ENCODE data around the gene DNAJA3. TPM values are rescaled to one million over a fixed set of nuclear protein-coding genes. Genes with fewer than 3 reads are reported as not detected.

Gene DNAJA3
- total and polyA plus RNA-seq, 4 experiments from 2014 or later = 52.4 to 71.1 (median 61.5) TPM

Other genes starting within 250 kb of the DNAJA3 start
- gene SRL, start 183.8 kb upstream of the DNAJA3 start, total RNA-seq = not detected
- gene SRL, start 183.8 kb upstream of the DNAJA3 start, polyA plus RNA-seq = not detected
- 10 to 100 TPM; 25.2 to 27.3 TPM for gene TFAP4, start 152.8 kb upstream of the DNAJA3 start, total RNA-seq
- under 1 TPM; 0.59 to 1.00 TPM for gene TFAP4, start 152.8 kb upstream of the DNAJA3 start, polyA plus RNA-seq
- gene GLIS2, start 109.8 kb upstream of the DNAJA3 start, total RNA-seq = under 1 TPM in 1 of 2 experiments, not detected in 1; 0.08 TPM
- not detected for gene GLIS2, start 109.8 kb upstream of the DNAJA3 start, polyA plus RNA-seq
- gene PAM16, start 74.5 kb upstream of the DNAJA3 start, total RNA-seq = 10 to 100 TPM; 38.6 to 54.8 TPM
- 10 to 100 TPM; 34.6 to 34.8 TPM for gene PAM16, start 74.5 kb upstream of the DNAJA3 start, polyA plus RNA-seq
- under 1 TPM; 0.11 to 0.29 TPM for gene VASN, start 54.0 kb upstream of the DNAJA3 start, total RNA-seq
- gene VASN, start 54.0 kb upstream of the DNAJA3 start, polyA plus RNA-seq = under 1 TPM in 1 of 2 donors, not detected in 1; 0.16 TPM
- gene CORO7, start 9.3 kb upstream of the DNAJA3 start, total RNA-seq = 100 to 1,000 TPM; 176 to 184 TPM
- gene CORO7, start 9.3 kb upstream of the DNAJA3 start, polyA plus RNA-seq = 100 to 1,000 TPM in 1 of 2 donors, 10 to 100 TPM in 1; 48.2 to 139 TPM
- 10 to 100 TPM; 61.6 to 61.8 TPM for gene NMRAL1, start 48.8 kb downstream of the DNAJA3 start, total RNA-seq
- 10 to 100 TPM; 55.1 to 65.7 TPM for gene NMRAL1, start 48.8 kb downstream of the DNAJA3 start, polyA plus RNA-seq
- gene HMOX2, start 50.5 kb downstream of the DNAJA3 start, total RNA-seq = 10 to 100 TPM; 64.1 to 72.4 TPM
- gene HMOX2, start 50.5 kb downstream of the DNAJA3 start, polyA plus RNA-seq = 100 to 1,000 TPM; 164 to 206 TPM
- gene CDIP1, start 112.9 kb downstream of the DNAJA3 start, total RNA-seq = 10 to 100 TPM; 19.0 to 21.1 TPM
- gene CDIP1, start 112.9 kb downstream of the DNAJA3 start, polyA plus RNA-seq = 10 to 100 TPM; 10.2 to 15.7 TPM
- gene C16orf96, start 130.5 kb downstream of the DNAJA3 start, total RNA-seq = under 1 TPM; 0.29 to 0.33 TPM
- gene C16orf96, start 130.5 kb downstream of the DNAJA3 start, polyA plus RNA-seq = not detected
- gene UBALD1, start 189.0 kb downstream of the DNAJA3 start, total RNA-seq = 10 to 100 TPM; 30.1 to 41.0 TPM
- 1 to 10 TPM; 2.4 to 4.8 TPM for gene UBALD1, start 189.0 kb downstream of the DNAJA3 start, polyA plus RNA-seq
- 10 to 100 TPM; 62.2 to 64.1 TPM for gene MGRN1, start 199.0 kb downstream of the DNAJA3 start, total RNA-seq
- 1 to 10 TPM; 1.2 to 7.7 TPM for gene MGRN1, start 199.0 kb downstream of the DNAJA3 start, polyA plus RNA-seq

Measured in CD4-positive, alpha-beta memory T cell (primary cell).